Thyroid gland (tissue), 4 donors: ENCODE data around the gene LRRC3B. TPM values are rescaled to one million over a fixed set of nuclear protein-coding genes. Genes with fewer than 3 reads are reported as not detected.

ENCODE experiments used
- DNase-seq, 2 donors: peaks; one replicate each; pipeline ENCODE4 v3.0.0-alpha.2; 2019
- H3K27ac ChIP-seq, 3 donors: fragments of 200-600 bp; sonication (generic); 1 replicate in 2 of 3; 2 replicates in 1 of 3; pipeline ENCODE4 v1.5.1; 2016 to 2019; ENCODE audit warnings: mild to moderate bottlenecking in 1 of 3, moderate library complexity in 1 of 3
- H3K27me3 ChIP-seq: fragments of 200-600 bp; sonication (generic); one replicate; pipeline ENCODE4 v1.5.1; 2019
- H3K36me3 ChIP-seq, 2 donors: fragments of 200-600 bp; sonication (generic); one replicate each; pipeline ENCODE4 v1.5.1; 2016 to 2019
- H3K4me1 ChIP-seq, 2 donors: fragments of 200-600 bp; sonication (generic); one replicate each; pipeline ENCODE4 v1.5.1; 2017 to 2019
- H3K4me3 ChIP-seq, 3 donors: fragments of 200-600 bp; sonication (generic); replicated peaks in 1 of 3; 1 replicate in 2 of 3; 2 replicates in 1 of 3; pipeline ENCODE4 v1.5.1; 2016; ENCODE audit warnings: mild to moderate bottlenecking in 1 of 3
- H3K9me3 ChIP-seq: fragments of 200-600 bp; sonication (generic); one replicate; pipeline ENCODE4 v1.5.1; 2017
- POLR2A ChIP-seq, 2 donors: fragments of 450-650 bp; IDR thresholded peaks; one replicate each; pipeline ENCODE4 v1.6.1; 2017; ENCODE audit warnings: antibody characterized with exemption in 2 of 2, mild to moderate bottlenecking in 2 of 2, moderate library complexity in 1 of 2
- WGBS, 2 donors: methylation state at CpG; one replicate each; pipeline ENCODE4 v1.1.5; 2017; 5-methylcytosine and 5-hydroxymethylcytosine counted together
- intact Hi-C: fragments of 100-400 bp; cut with DNase I; formaldehyde crosslinking; loops from one replicate; pipeline ENCODE4 v1.15.1; 2023
- total RNA-seq, 4 donors: library from RNA; depleted of rRNA; stranded (reverse); fragments of >200 nt; gene quantifications; one replicate each; pipeline ENCODE4 v1.2.3, GENCODE V29; 2016
- TF ChIP-seq, protein P1 (sequence below), 6 experiments: fragments of 200-600 bp in 3 of 6; fragments of 450-650 bp in 3 of 6; sonication (generic) in 3 of 6; IDR thresholded peaks; one replicate each; pipeline ENCODE4 v1.5.1; 2016 to 2019; ENCODE audit warnings: antibody characterized with exemption in 6 of 6, mild to moderate bottlenecking in 2 of 6, inconsistent platforms in 1 of 6, moderate library complexity in 1 of 6

LRRC3B gene
- total RNA-seq, 4 donors from 2014 or later: under 0.01 TPM; not detected in 3

DNA sequence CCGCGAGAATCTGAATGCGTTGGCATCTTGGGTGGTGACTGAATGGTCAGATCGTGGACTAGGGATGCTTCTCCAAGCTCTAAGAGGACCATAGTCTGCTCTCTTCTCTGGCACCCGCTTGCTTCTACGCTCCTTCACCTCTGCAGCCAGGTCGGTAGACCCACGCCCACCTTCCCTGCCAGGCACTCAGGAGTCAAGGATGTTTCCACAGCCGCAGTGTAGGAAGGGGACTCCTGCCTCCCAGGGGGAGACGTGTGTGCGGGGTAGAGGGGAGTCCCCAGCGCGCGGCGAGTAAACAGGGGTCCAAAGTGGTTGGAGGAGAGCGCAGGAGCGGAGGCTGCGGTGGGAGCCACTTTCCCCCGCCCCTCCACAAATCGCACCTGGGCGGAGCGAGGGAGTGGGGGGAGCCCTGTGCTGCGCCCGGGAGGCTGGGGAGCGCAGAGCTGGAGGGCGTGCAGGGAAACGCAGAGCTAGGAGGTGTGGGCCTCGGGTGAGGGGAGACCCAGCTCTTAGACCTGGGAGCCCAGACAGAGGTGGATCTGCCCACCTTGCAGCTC, 1.7 kb downstream of the LRRC3B start:
- Histone ChIP-seq H3K27me3 (no peaks in the 10 kb centered on the region), H3K4me1 (peaks cover 14 to 17% of the 10 kb centered on the region in 2 donors), H3K9me3 (no peaks in the 10 kb centered on the region), H3K27ac (no peak overlapping the region), H3K36me3 (no peaks in the 10 kb centered on the region), H3K4me3 (no peak overlapping the region)
- DNase-seq: no peak
- WGBS, 2 donors: 5 to 15% methylated on average over 24 to 25 of the region's 28 CpGs
- intact Hi-C loops: no loop called here
- TF ChIP-seq POLR2A (IDR thresholded peaks at IDR 0.05): no peak
- TF ChIP-seq, protein P1, sequence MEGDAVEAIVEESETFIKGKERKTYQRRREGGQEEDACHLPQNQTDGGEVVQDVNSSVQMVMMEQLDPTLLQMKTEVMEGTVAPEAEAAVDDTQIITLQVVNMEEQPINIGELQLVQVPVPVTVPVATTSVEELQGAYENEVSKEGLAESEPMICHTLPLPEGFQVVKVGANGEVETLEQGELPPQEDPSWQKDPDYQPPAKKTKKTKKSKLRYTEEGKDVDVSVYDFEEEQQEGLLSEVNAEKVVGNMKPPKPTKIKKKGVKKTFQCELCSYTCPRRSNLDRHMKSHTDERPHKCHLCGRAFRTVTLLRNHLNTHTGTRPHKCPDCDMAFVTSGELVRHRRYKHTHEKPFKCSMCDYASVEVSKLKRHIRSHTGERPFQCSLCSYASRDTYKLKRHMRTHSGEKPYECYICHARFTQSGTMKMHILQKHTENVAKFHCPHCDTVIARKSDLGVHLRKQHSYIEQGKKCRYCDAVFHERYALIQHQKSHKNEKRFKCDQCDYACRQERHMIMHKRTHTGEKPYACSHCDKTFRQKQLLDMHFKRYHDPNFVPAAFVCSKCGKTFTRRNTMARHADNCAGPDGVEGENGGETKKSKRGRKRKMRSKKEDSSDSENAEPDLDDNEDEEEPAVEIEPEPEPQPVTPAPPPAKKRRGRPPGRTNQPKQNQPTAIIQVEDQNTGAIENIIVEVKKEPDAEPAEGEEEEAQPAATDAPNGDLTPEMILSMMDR (IDR thresholded peaks at IDR 0.05): no peak

DNA sequence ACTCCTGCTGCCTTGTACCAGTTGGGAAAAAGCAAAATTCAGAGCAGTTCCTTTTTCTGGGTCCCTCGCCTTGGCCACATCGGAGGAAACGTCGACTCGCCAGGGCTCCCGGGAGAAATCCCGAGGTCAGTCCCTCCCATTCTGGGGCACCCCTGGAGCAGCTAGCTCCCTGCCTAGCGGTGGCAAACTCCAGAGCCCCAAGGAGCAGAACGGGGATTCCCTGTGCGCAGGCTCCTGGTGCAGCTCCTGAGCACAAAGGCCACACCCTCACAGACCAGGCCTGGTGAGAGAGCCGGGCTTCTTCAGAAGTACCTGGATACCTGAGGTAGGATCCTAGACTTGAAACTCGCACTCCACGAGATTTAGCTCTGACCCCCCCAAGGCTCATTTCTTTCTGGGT, 2.6 kb downstream of the LRRC3B start:
- DNase-seq: no peak
- peaks cover 14 to 17% of the 10 kb centered on the region in 2 donors for H3K4me1 ChIP-seq
- TF ChIP-seq POLR2A (IDR thresholded peaks at IDR 0.05): no peak
- TF ChIP-seq, protein P1 (IDR thresholded peaks at IDR 0.05): no peak
- 73 to 74% methylated on average over 2 to 13 of the region's 13 CpGs for WGBS, 2 donors
- intact Hi-C loops: no loop called here
- no peaks in the 10 kb centered on the region for H3K9me3 ChIP-seq
- H3K27me3 ChIP-seq: no peaks in the 10 kb centered on the region
- H3K4me3 ChIP-seq: no peak overlapping the region
- no peaks in the 10 kb centered on the region for H3K36me3 ChIP-seq
- H3K27ac ChIP-seq: no peak overlapping the region

DNA sequence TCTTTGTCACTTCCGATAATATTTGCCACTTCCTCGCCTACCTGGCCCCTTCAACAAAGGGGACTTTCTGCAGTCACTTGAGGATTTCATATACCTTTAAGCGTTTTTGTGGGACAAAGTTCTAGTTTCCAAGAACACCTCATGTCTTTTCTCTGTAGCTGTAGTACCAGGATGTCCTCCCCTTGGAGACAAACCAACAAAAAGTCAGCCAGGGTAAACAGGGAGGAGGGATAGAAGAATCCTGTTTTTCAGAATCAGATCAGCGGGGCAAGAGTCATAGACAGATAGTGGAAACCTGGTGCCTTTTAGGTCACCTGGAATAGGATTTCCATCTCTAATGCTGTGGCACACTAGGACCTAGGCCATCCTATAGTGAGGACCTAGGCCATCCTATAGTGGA, 4.5 kb downstream of the LRRC3B start:
- 80 to 90% methylated on average over 4 of the region's 4 CpGs for WGBS, 2 donors
- Histone ChIP-seq H3K4me1 (peaks cover 3 to 17% of the 10 kb centered on the region in 2 donors), H3K27ac (no peak overlapping the region), H3K9me3 (no peaks in the 10 kb centered on the region), H3K4me3 (no peak overlapping the region), H3K36me3 (no peaks in the 10 kb centered on the region), H3K27me3 (no peaks in the 10 kb centered on the region)
- DNase-seq: no peak
- no peak for TF ChIP-seq POLR2A (IDR thresholded peaks at IDR 0.05)
- TF ChIP-seq, protein P1 (IDR thresholded peaks at IDR 0.05): no peak
- intact Hi-C loops: no loop called here

DNA sequence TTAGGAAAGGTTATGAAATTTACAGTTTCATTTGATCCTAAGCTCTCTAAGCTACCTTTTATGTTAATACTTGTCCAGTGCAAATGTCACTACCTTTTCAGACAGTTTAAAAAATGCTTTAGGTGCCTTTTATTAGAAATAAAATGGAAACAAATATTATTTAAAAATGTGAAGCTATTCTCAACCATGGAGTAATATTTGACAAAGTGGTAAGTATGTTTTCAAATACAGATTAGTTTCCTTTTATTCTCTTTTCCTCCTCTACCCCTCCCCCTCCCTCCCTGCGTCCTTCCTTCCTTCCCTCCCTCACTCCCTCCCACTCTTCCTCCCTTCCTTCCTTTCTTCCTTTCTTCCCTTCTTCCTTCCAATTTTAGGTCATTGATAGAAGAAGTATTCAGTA, 6.3 kb downstream of the LRRC3B start:
- intact Hi-C loops: no loop called here
- no peak for DNase-seq
- Histone ChIP-seq H3K27me3 (no peaks in the 10 kb centered on the region), H3K4me1 (no peaks in the 10 kb centered on the region), H3K27ac (no peak overlapping the region), H3K9me3 (no peaks in the 10 kb centered on the region), H3K4me3 (no peak overlapping the region), H3K36me3 (no peaks in the 10 kb centered on the region)
- WGBS, 2 donors: 71 to 76% methylated on average over 1 of the region's 1 CpG
- TF ChIP-seq, protein P1 (IDR thresholded peaks at IDR 0.05): no peak
- TF ChIP-seq POLR2A (IDR thresholded peaks at IDR 0.05): no peak

DNA sequence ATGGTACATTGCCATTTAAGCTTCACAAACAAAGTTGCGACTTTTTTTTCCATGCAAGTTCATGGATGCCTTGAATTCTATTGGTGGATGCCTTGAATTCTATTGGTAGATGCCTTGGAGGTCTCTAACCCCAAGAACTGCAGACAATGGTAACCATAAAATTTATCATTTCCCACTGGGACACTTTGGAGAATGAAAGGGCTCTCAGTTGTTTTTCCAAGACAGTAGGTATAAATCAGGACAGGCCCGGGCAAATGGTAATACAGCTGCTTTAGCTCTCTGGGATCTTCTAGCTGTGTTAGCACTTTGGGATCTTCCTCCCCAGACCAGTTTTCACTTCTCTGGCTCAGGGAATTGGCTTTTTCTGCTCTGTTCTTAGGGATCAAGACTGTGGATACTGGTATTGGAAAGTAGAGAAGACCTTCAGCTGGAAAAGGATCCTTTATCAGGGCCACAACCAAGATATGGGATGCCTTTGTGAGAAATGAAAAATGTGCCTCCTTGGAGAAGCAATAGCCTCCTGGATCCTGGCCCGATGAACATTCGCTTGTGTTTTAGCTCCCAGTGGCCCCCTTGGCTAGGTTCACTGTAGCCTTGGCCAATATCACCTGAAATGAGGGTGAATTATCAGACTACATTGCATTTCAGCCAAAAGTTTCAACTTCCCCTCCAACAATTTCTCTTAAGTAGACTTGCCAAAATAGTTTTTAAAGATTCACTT, 8.3 kb downstream of the LRRC3B start:
- no peaks in the 10 kb centered on the region for H3K9me3 ChIP-seq
- no peak for TF ChIP-seq POLR2A (IDR thresholded peaks at IDR 0.05)
- TF ChIP-seq, protein P1 (IDR thresholded peaks at IDR 0.05): no peak
- H3K27ac ChIP-seq: no peak overlapping the region
- 82 to 90% methylated on average over 4 of the region's 4 CpGs for WGBS, 2 donors
- no peak overlapping the region for H3K4me3 ChIP-seq
- DNase-seq: no peak
- H3K36me3 ChIP-seq: no peaks in the 10 kb centered on the region
- H3K4me1 ChIP-seq: no peaks in the 10 kb centered on the region
- H3K27me3 ChIP-seq: no peaks in the 10 kb centered on the region
- intact Hi-C loops: no loop called here
